Epithelial cell of proximal tubule (primary cell): ENCODE results near the gene OXLD1. TPM values are rescaled to one million over a fixed set of nuclear protein-coding genes. Genes with fewer than 3 reads are reported as not detected.

Experiments used
- DNase-seq: peaks from one replicate; pipeline ENCODE4 v3.0.0-alpha.2; 2011; ENCODE audit warnings: low read depth
- H3K4me3 ChIP-seq: 2 replicates; pipeline ENCODE4 v1.5.1; 2011; ENCODE audit warnings: low read depth, mild to moderate bottlenecking, low read length
- total RNA-seq: library from RNA; depleted of rRNA; stranded (reverse); fragments of >200 nt; gene quantifications from 2 replicates; pipeline ENCODE4 v1.2.3, GENCODE V29; 2015
- TF ChIP-seq, protein P1 (sequence below): conservative IDR thresholded peaks from 2 replicates; pipeline ENCODE4 v1.5.1; 2012; ENCODE audit warnings: low read depth, mild to moderate bottlenecking, low read length

Gene OXLD1
- total RNA-seq, 1 donor from 2014 or later = 24.4 TPM

DNA sequence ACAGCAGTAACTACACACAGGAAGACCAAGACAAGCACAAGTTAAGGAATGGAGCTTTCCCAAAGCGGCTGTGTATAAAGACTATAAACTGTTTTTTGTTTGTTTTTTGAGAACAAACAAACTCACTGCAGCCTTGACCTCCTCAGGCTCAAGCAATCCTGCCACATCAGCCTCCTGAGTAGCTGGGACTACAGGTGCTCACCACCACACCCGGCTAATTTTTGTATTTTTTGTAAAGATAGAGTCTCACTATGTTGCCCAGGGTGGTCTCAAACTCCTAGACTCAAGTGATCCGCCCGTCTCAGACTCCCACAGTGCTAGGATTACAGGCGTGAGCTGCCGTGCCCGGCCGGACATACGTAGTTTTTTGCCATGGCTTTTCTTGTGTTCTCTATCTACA lies 6.0 kb downstream of the OXLD1 start:
- H3K4me3 ChIP-seq = no peak overlapping the region
- DNase-seq = no peak
- TF ChIP-seq, protein P1, sequence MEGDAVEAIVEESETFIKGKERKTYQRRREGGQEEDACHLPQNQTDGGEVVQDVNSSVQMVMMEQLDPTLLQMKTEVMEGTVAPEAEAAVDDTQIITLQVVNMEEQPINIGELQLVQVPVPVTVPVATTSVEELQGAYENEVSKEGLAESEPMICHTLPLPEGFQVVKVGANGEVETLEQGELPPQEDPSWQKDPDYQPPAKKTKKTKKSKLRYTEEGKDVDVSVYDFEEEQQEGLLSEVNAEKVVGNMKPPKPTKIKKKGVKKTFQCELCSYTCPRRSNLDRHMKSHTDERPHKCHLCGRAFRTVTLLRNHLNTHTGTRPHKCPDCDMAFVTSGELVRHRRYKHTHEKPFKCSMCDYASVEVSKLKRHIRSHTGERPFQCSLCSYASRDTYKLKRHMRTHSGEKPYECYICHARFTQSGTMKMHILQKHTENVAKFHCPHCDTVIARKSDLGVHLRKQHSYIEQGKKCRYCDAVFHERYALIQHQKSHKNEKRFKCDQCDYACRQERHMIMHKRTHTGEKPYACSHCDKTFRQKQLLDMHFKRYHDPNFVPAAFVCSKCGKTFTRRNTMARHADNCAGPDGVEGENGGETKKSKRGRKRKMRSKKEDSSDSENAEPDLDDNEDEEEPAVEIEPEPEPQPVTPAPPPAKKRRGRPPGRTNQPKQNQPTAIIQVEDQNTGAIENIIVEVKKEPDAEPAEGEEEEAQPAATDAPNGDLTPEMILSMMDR = no peak

DNA sequence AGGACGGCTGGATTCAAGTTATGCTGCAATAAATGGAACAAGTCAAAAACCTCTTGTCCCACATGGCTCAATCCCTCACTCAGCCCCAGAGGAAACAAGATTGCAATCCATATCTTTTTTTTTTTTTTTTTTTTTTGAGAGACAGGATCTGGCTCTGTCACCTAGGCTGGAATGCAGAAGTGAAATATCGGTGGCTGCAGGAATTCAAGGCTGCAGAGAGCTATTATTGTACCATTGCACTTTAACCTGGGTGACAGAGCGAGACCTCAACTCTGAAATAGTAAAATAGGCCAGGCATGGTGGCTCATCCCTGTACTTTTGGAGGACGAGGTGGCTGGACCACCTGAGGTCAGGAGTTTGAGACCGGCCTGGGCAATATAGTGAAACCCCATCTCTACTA lies 7.4 kb downstream of the OXLD1 start:
- TF ChIP-seq, protein P1 = no peak
- no peak for DNase-seq
- H3K4me3 ChIP-seq = no peak overlapping the region

DNA sequence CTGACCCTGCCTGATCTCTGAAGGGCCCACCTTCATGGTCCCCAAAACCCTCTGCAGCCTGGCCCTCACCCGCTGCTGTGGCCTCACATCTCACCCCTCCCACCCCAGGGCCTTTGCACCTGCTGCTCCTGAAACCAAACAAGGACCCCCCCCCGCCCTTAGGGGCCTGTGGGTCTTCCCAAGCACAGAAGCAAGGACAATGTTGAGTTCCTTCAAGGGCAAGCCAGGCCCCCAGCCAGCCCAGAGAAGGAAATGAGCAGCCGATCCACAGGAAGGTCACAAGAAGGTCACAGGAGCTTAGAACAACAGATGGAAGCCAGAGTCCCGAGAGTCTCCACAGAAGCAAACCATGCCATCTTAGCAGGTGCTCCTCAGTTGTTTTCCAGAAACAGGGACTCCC lies 9.6 kb downstream of the OXLD1 start:
- TF ChIP-seq, protein P1 = no peak
- DNase-seq = no peak
- no peak overlapping the region for H3K4me3 ChIP-seq

DNA sequence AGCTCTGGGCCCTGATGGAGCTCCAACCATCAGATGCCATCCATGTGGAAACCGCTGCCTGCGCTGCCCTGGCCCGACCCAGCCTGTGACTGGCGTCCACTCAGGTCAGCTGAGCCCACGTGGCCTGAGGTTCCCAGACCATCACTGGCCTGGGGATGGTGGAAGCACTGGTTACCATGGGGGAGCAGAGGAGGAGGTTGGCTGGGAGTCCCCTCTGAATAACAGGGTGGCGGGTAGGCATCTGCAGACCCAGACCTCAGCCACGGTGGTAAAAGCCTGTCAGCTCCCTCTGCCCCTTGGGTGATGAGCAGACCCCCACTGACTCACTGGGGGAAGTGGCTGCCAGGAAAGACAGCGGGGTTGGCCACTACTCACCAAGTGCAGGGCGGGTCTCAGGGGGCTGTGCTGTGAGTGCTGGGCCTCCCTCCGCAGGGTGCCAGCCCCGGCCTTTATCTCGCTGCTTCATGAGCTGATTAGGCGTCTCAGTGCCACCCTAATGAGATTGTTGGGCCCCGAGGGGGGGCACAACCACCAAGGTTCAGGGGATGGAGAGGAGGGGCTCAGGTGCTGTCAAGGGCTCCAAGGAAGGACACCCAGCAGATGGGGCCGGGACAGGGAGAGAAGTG lies 10.2 kb downstream of the OXLD1 start, which contains the start of gene PDE6G:
PDE6G (minus strand) TSS at position 425 of the 626 bp plus-strand sequence. CDS start 3,237 bp downstream, outside the sequence.
- no peak within 1 kb of the TSS for H3K4me3 ChIP-seq
- TF ChIP-seq, protein P1 = no peak
- DNase-seq = no peak

DNA sequence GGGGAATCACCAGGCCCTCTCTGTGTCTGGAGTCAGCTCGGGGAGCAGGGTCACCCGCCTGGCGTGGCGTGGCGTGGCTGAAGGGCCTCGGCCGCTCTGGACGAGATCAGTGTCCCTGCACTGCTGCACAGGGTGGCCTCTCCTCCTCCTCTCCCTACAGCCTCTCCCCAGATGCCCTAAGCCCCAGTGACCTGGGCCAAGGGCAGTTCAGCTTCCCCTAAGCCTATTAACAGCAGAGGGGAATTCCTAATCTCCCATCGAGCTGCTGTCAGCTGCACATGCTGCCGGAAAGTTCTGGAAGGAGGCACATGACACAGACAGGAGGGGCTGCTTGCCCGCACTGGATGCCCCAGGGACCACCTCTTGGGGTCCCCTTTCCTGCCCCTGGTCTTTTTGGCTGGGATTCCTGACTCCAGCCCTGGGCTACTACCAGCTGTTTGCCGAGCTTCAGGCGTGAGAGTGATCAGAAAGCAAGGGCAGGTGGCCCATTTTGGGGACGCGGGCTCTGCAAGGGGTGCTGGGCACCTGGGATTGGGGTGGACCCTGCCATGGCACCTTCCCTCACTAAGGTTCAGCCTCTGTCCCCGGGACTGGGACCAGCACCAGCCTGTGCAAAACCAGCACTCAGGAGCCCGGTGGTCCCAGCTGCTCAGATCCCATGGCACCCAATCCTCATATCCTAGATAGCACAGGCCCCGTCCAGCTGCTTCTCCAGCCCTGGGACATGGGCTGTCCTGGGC lies 10.9 kb downstream of the OXLD1 start:
- no peak overlapping the region for H3K4me3 ChIP-seq
- TF ChIP-seq, protein P1 = no peak
- no peak for DNase-seq

DNA sequence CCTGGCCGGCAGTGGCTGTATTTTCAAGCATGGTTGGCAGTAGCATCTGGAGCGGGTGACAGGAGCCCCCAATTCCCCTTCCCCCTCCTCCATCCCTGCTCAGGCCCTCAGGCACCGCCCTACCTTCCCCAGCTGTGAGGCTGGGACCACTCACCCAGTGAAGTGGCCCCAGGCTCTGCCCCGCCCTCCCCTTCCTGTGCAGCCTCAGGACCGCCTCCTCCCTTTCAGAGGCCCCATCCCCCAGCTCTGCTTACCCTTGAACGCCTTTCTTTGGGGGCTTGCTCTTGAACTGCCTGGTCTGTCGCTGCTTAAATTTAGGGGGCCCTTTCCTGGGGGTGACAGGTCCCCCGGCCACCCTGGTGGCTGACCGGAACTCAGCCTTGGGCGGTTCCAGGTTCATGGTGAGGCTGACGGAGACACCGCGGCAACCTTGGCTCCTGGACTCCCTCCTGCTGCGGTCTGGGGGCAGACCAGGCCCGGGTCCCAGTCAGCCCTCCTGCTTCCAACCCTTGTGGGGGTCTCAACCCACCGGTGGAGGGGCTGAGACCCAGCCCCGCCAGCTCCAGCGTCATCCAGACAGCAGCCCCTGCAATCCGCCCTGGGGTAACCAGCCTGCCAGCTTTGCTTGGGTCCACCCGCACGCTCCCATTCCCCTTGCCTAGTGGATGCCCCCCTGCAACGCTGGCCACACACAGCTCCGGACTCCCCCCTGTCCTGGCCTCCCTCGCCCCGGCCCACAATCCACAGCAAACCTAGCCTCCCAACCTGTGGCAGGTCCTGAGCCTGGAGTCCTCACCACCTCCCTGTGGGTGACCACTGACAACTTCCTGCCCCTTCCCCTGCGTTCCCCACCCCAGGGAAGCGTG lies 13.3 kb downstream of the OXLD1 start:
- TF ChIP-seq, protein P1 = no peak
- H3K4me3 ChIP-seq = no peak overlapping the region
- no peak for DNase-seq
